H1 (cell line): ENCODE results near the gene POGK. TPM values are rescaled to one million over a fixed set of nuclear protein-coding genes. Genes with fewer than 3 reads are reported as not detected.

Source experiments
- CTCF ChIA-PET: fragments of 300-600 bp; sonication (Branson Sonifier 250); formaldehyde crosslinking; loops from one replicate; lab custom pipeline; 2021; ENCODE audit not compliant: partially characterized antibody; lab: Charles Lee
- POLR2A ChIA-PET: fragments of 300-600 bp; sonication (Branson Sonifier 250); formaldehyde crosslinking; loops from one replicate; lab custom pipeline; 2021; ENCODE audit warnings: inconsistent platforms; ENCODE audit not compliant: partially characterized antibody; lab: Charles Lee
- DNase-seq, 2 experiments: peaks; one replicate each; pipeline versions ENCODE4 v3.0.0 to v3.0.0-alpha.2; 2010 to 2022; ENCODE audit warnings: low spot score in 2 of 2, low read depth in 1 of 2, mixed read lengths in 1 of 2
- FAIRE-seq: peaks from 2 replicates; lab custom pipeline; 2011; peaks lifted over from hg19 to GRCh38; lab: Jason Lieb, UNC
- H2AFZ ChIP-seq: 2 replicates; pipeline ENCODE4 v1.8.1; 2012; ENCODE audit warnings: low read length, inconsistent platforms
- H2AK5ac ChIP-seq: 2 replicates; pipeline ENCODE4 v1.6.1; 2013; ENCODE audit warnings: low read depth, low read length
- H2BK120ac ChIP-seq: replicated peaks from 2 replicates; pipeline ENCODE3; 2013; ENCODE audit warnings: low read depth, low read length, inconsistent platforms
- H2BK12ac ChIP-seq: 2 replicates; pipeline ENCODE4 v1.6.1; 2013; ENCODE audit warnings: low read depth, low read length
- H2BK15ac ChIP-seq: 2 replicates; pipeline ENCODE4 v1.6.1; 2013; ENCODE audit warnings: low read length
- H2BK20ac ChIP-seq: 2 replicates; pipeline ENCODE4 v1.6.1; 2013; ENCODE audit warnings: low read length
- H2BK5ac ChIP-seq: 2 replicates; pipeline ENCODE4 v1.6.1; 2013; ENCODE audit warnings: low read depth, low read length
- H3K14ac ChIP-seq: 2 replicates; pipeline ENCODE4 v1.6.1; 2013; ENCODE audit warnings: inconsistent platforms; ENCODE audit not compliant: insufficient read length
- H3K18ac ChIP-seq: 2 replicates; pipeline ENCODE4 v1.6.1; 2013; ENCODE audit warnings: low read length; ENCODE audit errors: extremely low read depth
- H3K23ac ChIP-seq: 2 replicates; pipeline ENCODE4 v1.6.1; 2013; ENCODE audit warnings: inconsistent platforms; ENCODE audit not compliant: insufficient read length
- H3K23me2 ChIP-seq: 2 replicates; pipeline ENCODE4 v1.6.1; 2013; ENCODE audit warnings: low read depth, low read length
- H3K27ac ChIP-seq: 2 replicates; pipeline ENCODE4 v1.6.1; 2011; ENCODE audit warnings: low read depth, low read length, inconsistent platforms
- H3K27me3 ChIP-seq, 4 experiments: replicated peaks in 1 of 4; 1 replicate in 1 of 4; 2 replicates in 3 of 4; pipeline versions ENCODE4 v1.6.1 to v1.8.1; 2011 to 2013; ENCODE audit warnings: low read length in 3 of 4, mild to moderate bottlenecking in 3 of 4, inconsistent platforms in 2 of 4, mixed read lengths in 2 of 4, moderate library complexity in 1 of 4; ENCODE audit not compliant: control insufficient read depth in 3 of 4, insufficient read depth in 3 of 4; ENCODE audit errors: extremely low read depth in 1 of 4
- H3K36me3 ChIP-seq, 4 experiments: 2 replicates each; pipeline versions ENCODE4 v1.6.1 to v1.8.1; 2011 to 2013; ENCODE audit warnings: mild to moderate bottlenecking in 4 of 4, low read length in 3 of 4, moderate library complexity in 2 of 4, control low read depth in 1 of 4, inconsistent platforms in 1 of 4; ENCODE audit not compliant: insufficient read depth in 4 of 4, control insufficient read depth in 2 of 4
- H3K4ac ChIP-seq: replicated peaks from 2 replicates; pipeline ENCODE3; 2013; ENCODE audit warnings: low read length, low read depth, mixed read lengths, inconsistent platforms; ENCODE audit not compliant: insufficient read length
- H3K4me1 ChIP-seq, 4 experiments: replicated peaks in 1 of 4; 1 replicate in 1 of 4; 2 replicates in 3 of 4; pipeline versions ENCODE4 v1.6.1 to v1.8.1; 2011 to 2013; ENCODE audit warnings: low read length in 3 of 4, inconsistent platforms in 2 of 4, mixed read lengths in 1 of 4; ENCODE audit not compliant: insufficient read depth in 4 of 4, control insufficient read depth in 3 of 4
- H3K4me2 ChIP-seq, 2 experiments: 2 replicates each; pipeline versions ENCODE4 v1.6.1 to v1.8.1; 2011 to 2013; ENCODE audit warnings: low read depth in 2 of 2, low read length in 2 of 2, control low read depth in 1 of 2, inconsistent platforms in 1 of 2, mild to moderate bottlenecking in 1 of 2; ENCODE audit not compliant: insufficient read depth in 1 of 2
- H3K4me3 ChIP-seq, 4 experiments: fragments of 200-600, 300-600 bp in 1 of 4; sonication (generic), shearing (Covaris generic), sonication (Bioruptor Twin) in 1 of 4; 2 replicates each; pipeline versions ENCODE4 v1.5.1 to v1.8.1; 2011 to 2016; ENCODE audit warnings: low read length in 4 of 4, low read depth in 3 of 4, control low read depth in 2 of 4, inconsistent platforms in 2 of 4, mild to moderate bottlenecking in 2 of 4, mixed read lengths in 1 of 4, moderate library complexity in 1 of 4; ENCODE audit not compliant: insufficient read depth in 2 of 4; ENCODE audit errors: extremely low read depth in 1 of 4
- H3K56ac ChIP-seq: replicated peaks from 2 replicates; pipeline ENCODE3; 2013; ENCODE audit warnings: low read depth, mild to moderate bottlenecking, mixed read lengths, low read length, inconsistent platforms; ENCODE audit not compliant: insufficient read length
- H3K79me1 ChIP-seq: 2 replicates; pipeline ENCODE4 v1.6.1; 2013; ENCODE audit warnings: low read depth, low read length, control low read depth
- H3K79me2 ChIP-seq, 2 experiments: 2 replicates each; pipeline versions ENCODE4 v1.6.1 to v1.8.1; 2012 to 2013; ENCODE audit warnings: low read length in 2 of 2, mild to moderate bottlenecking in 2 of 2, inconsistent platforms in 1 of 2; ENCODE audit not compliant: insufficient read depth in 2 of 2, control insufficient read depth in 1 of 2
- H3K9ac ChIP-seq, 4 experiments: replicated peaks in 1 of 4; 1 replicate in 1 of 4; 2 replicates in 3 of 4; pipeline versions ENCODE4 v1.6.1 to v1.8.1; 2011 to 2013; ENCODE audit warnings: low read depth in 3 of 4, low read length in 3 of 4, control low read depth in 2 of 4, mild to moderate bottlenecking in 2 of 4, moderate library complexity in 2 of 4, inconsistent platforms in 1 of 4; ENCODE audit errors: extremely low read depth in 1 of 4
- H3K9me3 ChIP-seq, 2 experiments: 2 replicates each; pipeline versions ENCODE4 v1.6.1 to v1.8.1; 2012 to 2013; ENCODE audit warnings: mild to moderate bottlenecking in 2 of 2, moderate library complexity in 2 of 2, control low read depth in 1 of 2, inconsistent platforms in 1 of 2, low read depth in 1 of 2, low read length in 1 of 2, mixed read lengths in 1 of 2; ENCODE audit not compliant: insufficient read depth in 2 of 2
- H4K20me1 ChIP-seq, 2 experiments: replicated peaks in 1 of 2; 2 replicates each; pipeline versions ENCODE3 to v1.8.1; 2011 to 2013; ENCODE audit warnings: inconsistent platforms in 2 of 2, low read length in 2 of 2, mild to moderate bottlenecking in 1 of 2; ENCODE audit not compliant: insufficient read depth in 2 of 2, control insufficient read depth in 1 of 2
- H4K5ac ChIP-seq: 2 replicates; pipeline ENCODE4 v1.6.1; 2013; ENCODE audit warnings: low read length, low read depth, mixed read lengths, inconsistent platforms; ENCODE audit not compliant: insufficient read length
- H4K8ac ChIP-seq: 2 replicates; pipeline ENCODE4 v1.8.0; 2013; ENCODE audit warnings: mild to moderate bottlenecking, moderate library complexity, low read length, inconsistent platforms; ENCODE audit not compliant: insufficient read depth; ENCODE audit errors: extremely low read depth
- H4K91ac ChIP-seq: replicated peaks from 2 replicates; pipeline ENCODE3; 2013; ENCODE audit warnings: low read length, mixed read lengths, inconsistent platforms; ENCODE audit not compliant: insufficient read length
- CHD2 ChIP-seq: IDR thresholded peaks from 2 replicates; pipeline ENCODE4 v1.6.1; 2012; ENCODE audit warnings: low read length, improper control_type of control experiment
- EGR1 ChIP-seq: IDR thresholded peaks from 2 replicates; pipeline ENCODE4 v1.6.1; 2011; ENCODE audit warnings: low read depth, low read length, borderline replicate concordance
- EZH2 ChIP-seq: fragments of 200-600 bp; sonication (generic); IDR thresholded peaks from 2 replicates; pipeline ENCODE4 v1.7.1; 2012; ENCODE audit warnings: low read depth, mild to moderate bottlenecking, moderate library complexity, low read length, inconsistent platforms; ENCODE audit not compliant: severe bottlenecking
- SIN3A ChIP-seq, 2 experiments: IDR thresholded peaks in 1 of 2; conservative IDR thresholded peaks in 1 of 2; 2 replicates each; pipeline ENCODE4 v1.6.1; 2011 to 2012; ENCODE audit warnings: low read length in 2 of 2, improper control_type of control experiment in 1 of 2, low read depth in 1 of 2, mild to moderate bottlenecking in 1 of 2
- WGBS, 2 experiments: shearing (Covaris generic) in 1 of 2; methylation state at CpG; one replicate each; pipeline versions ENCODE4 v1.1.6 to v1.1.7; 2013 to 2015; ENCODE audit warnings: low lambda C conversion rate in 2 of 2, mixed read lengths in 2 of 2, inconsistent platforms in 1 of 2, low coverage in 1 of 2, missing lambda C conversion rate in 1 of 2; ENCODE audit not compliant: insufficient replicate concordance in 2 of 2, insufficient coverage in 1 of 2, insufficient read length in 1 of 2; ENCODE audit errors: extremely low coverage in 1 of 2, missing lambda C conversion rate in 1 of 2; 5-methylcytosine and 5-hydroxymethylcytosine counted together
- polyA plus RNA-seq, 7 experiments: library from polyadenylated mRNA; depleted of rRNA in 3 of 7; stranded (reverse) in 5 of 7; unstranded in 2 of 7; fragments of >200 nt in 5 of 7; fragments of 200-250 nt in 2 of 7; gene quantifications; 1 replicate in 5 of 7; 2 replicates in 1 of 7; 4 replicates in 1 of 7; pipeline versions ENCODE4 v1.2.1 to v1.2.3, GENCODE V29; 2011 to 2013; ENCODE audit warnings: missing spikeins in 2 of 7, mixed read lengths in 2 of 7
- total RNA-seq: library from RNA; stranded (reverse); fragmentation: NEBNext Ultra II Directional; extraction: Animal tissue kit (Norgen Biotek cat#: 25700); gene quantifications from 2 replicates; pipeline ENCODE4 v1.2.1, GENCODE V29; 2021
- TF ChIP-seq, protein P1 (sequence below): IDR thresholded peaks from 2 replicates; pipeline ENCODE4 v1.6.1; 2011; ENCODE audit warnings: low read depth, mild to moderate bottlenecking, low read length; ENCODE audit not compliant: insufficient read depth

Gene POGK
- total and polyA plus RNA-seq, 2 of the 8 experiments (the other 6 are each of a cell fraction or from before 2014, with no cell fraction given), result 16.9 to 40.3 TPM

- Histone ChIP-seq H2AFZ (no peak overlapping the region), H3K27ac (no peak overlapping the region), H4K5ac (no peak overlapping the region), H3K27me3 (no peaks in the 10 kb centered on the region), H3K9me3 (no peaks in the 10 kb centered on the region), H3K79me2 (peaks cover 0 to 28% of the 10 kb centered on the region in 2 experiments; a peak in 2 of 4 replicates), H3K56ac (no peak overlapping the region), H4K20me1 (peaks cover 22 to 30% of the 10 kb centered on the region in 2 experiments), H3K4me3 (no peak overlapping the region), H2BK15ac (no peak overlapping the region), H3K9ac (no peak overlapping the region), H2BK12ac (no peak overlapping the region), H2BK5ac (no peak overlapping the region), H3K36me3 (peaks cover 41 to 100% (median 81%) of the 10 kb centered on the region in 4 experiments), H4K8ac (no peak overlapping the region), H2AK5ac (no peak overlapping the region), H3K23ac (no peak overlapping the region), H3K4ac (no peak overlapping the region), H3K18ac (no peak overlapping the region), H4K91ac (no peak overlapping the region), H3K4me1 (no peaks in the 10 kb centered on the region), H2BK20ac (no peak overlapping the region), H2BK120ac (no peak overlapping the region), H3K4me2 (no peak overlapping the region), H3K23me2 (no peaks in the 10 kb centered on the region), H3K14ac (no peak overlapping the region), H3K79me1 (peaks cover 14% of the 10 kb centered on the region)
- ChIA-PET CTCF (interaction anchor here (0.9 to 1.1 kb wide), 2 partner anchors 9 to 208 kb away, joined by 3 read pairs; no protein-coding TSS in a partner anchor), POLR2A (interaction anchor here (1.3 to 11.9 kb wide), 5 partner anchors 6 to 19 kb away, joined by 3 to 147 read pairs (median 6); partner anchors contain the start of gene POGK)
- 95% methylated on average over 20 of the region's 20 CpGs; no CpG with 5 or more reads in 1 of the 2 experiments for whole genome bisulfite sequencing, 2 experiments
- FAIRE-seq, result no peak
- no peak for DNase-seq
- TF ChIP-seq CHD2 (no peak), EZH2 (no peak), SIN3A (conservative IDR thresholded peaks at IDR 0.05 in 1 of 2, IDR thresholded peaks at IDR 0.05 in 1 of 2; ENCODE audit: low read depth in 1 of 2, low read length in 2 of 2) (no peak), EGR1 (no peak)
- TF ChIP-seq, protein P1, sequence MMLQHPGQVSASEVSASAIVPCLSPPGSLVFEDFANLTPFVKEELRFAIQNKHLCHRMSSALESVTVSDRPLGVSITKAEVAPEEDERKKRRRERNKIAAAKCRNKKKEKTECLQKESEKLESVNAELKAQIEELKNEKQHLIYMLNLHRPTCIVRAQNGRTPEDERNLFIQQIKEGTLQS, result no peak
Observed at GRCh38 chr1:166849135-166849534, 9.9 kb downstream of the POGK start.
